NCI-H748 (cell line): ENCODE measurements around the gene KLHDC7A.

Experiments used
- DNase-seq: peaks from one replicate; lab custom pipeline; 2025; ENCODE audit not compliant: unreplicated experiment; lab: John Stamatoyannopoulos, UW

KLHDC7A gene

GRCh38 chr1:18470671-18471355 is 9.9 kb upstream of the KLHDC7A start:
- no peak for DNase-seq

- DNase-seq, result no peak
These were observed 7.4 kb upstream of the KLHDC7A start for GRCh38 chr1:18473195-18473815.

- no peak for DNase-seq
These were observed 6.1 kb upstream of the KLHDC7A start for GRCh38 chr1:18474559-18475175.

- no peak for DNase-seq
These were observed 5.4 kb upstream of the KLHDC7A start for GRCh38 chr1:18475234-18475905.

GRCh38 chr1:18479454-18479853 is 1.3 kb upstream of the KLHDC7A start:
- DNase-seq, result no peak

- DNase-seq, result peak; percentile 10
These were observed 625 bp downstream of the KLHDC7A start for GRCh38 chr1:18481190-18481920.

GRCh38 chr1:18481921-18482701 is 1.4 kb downstream of the KLHDC7A start:
- DNase-seq, result no peak

GRCh38 chr1:18482721-18483425 is 2.1 kb downstream of the KLHDC7A start:
- no peak for DNase-seq

GRCh38 chr1:18484276-18484675 is 3.5 kb downstream of the KLHDC7A start:
- DNase-seq, result no peak

- no peak for DNase-seq
These were observed 4.0 kb downstream of the KLHDC7A start for GRCh38 chr1:18484721-18485120.

- DNase-seq, result no peak
These were observed 4.5 kb downstream of the KLHDC7A start for GRCh38 chr1:18485227-18485626.

- peak; percentile 57 for DNase-seq
These were observed 5.5 kb downstream of the KLHDC7A start for GRCh38 chr1:18486195-18486594.

GRCh38 chr1:18489417-18490143 is 8.8 kb downstream of the KLHDC7A start:
- no peak for DNase-seq

- no peak for DNase-seq
These were observed 10.4 kb downstream of the KLHDC7A start for GRCh38 chr1:18491168-18491567.

- DNase-seq, result no peak
These were observed 13.6 kb downstream of the KLHDC7A start for GRCh38 chr1:18494304-18494703.

- DNase-seq, result no peak
These were observed 14.9 kb downstream of the KLHDC7A start for GRCh38 chr1:18495635-18496034.

GRCh38 chr1:18496056-18496455 is 15.3 kb downstream of the KLHDC7A start:
- DNase-seq, result no peak

- DNase-seq, result no peak
These were observed 15.9 kb downstream of the KLHDC7A start for GRCh38 chr1:18496497-18497235.
